ENCODE measurements around the gene FBXW11. TPM values are rescaled to one million over a fixed set of nuclear protein-coding genes. Genes with fewer than 3 reads are reported as not detected.
"Not testable (repeated sequence)": the region's sequence is repeated elsewhere in the genome, so short reads cannot be mapped to it uniquely, and the experiment has no call there.

Gene FBXW11
- polyA plus RNA-seq, 2 of the 4 experiments (the other 2 are of a cell fraction): 39.3 to 80.2 TPM

DNA sequence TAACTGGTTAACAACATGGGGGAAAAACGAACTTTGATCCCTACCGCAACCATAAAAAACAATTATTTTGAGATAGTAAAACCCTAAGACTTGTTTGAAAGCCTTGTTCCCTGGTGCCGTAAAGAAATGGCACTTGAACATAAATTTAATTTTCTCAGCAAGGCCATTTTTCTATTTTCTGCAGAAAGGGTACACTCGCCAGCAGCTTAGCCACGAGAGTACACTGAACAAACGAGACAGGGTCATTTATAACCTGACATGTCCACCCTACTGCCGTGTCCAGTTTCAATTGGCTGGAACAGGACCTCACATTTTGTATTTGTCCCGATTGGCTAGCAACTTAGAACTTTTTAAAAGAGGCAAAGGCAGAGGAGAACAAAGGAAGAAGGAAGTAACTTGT, 26.8 kb downstream of the FBXW11 start:
- ATAC-seq (no peak), FAIRE-seq (no peak), DNase-seq (ENCODE audit: low read depth in 1 of 2, low spot score in 1 of 2) (no peak)
- Histone ChIP-seq H3K4me3 (no peak overlapping the region), H3K27ac (no peak overlapping the region), H3K4me1 (peaks cover 18% of the 10 kb centered on the region), H3K9me3 (peaks cover 17% of the 10 kb centered on the region), H3K4me2 (no peak overlapping the region)
- POLR2A ChIA-PET: no interaction called here
- CTCF ChIA-PET: no interaction called here
- WGBS (ENCODE audit: missing lambda C conversion rate): 91% methylated on average over 8 of the region's 8 CpGs
- no peak for TF ChIP-seq ELK1 (IDR thresholded peaks at IDR 0.05; ENCODE audit: low read depth, low read length)
- TF ChIP-seq KDM1A (IDR thresholded peaks at IDR 0.05; ENCODE audit: low read depth): peak; percentile 44; the same call in 1 of the 2 replicates

DNA sequence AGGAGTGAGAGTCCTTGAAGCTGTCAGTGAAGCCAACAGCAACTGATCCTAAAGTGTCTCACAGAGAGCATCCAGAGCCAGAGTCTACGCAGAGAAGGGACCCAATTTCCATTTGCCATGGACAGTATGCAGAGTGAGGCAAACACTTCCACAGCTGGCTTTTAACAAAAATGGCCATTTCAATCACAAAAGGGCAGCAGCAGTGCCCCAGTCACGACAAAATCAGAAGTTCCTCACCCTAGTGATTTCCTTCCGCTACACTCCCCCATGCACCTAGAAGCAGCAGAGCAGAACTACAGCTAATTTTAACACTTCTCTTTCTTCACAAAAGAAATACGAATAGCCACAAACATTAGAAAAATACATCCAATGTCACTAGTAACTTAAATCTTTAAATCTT, 27.9 kb downstream of the FBXW11 start:
- Histone ChIP-seq H3K9me3 (peaks cover 17% of the 10 kb centered on the region), H3K4me2 (no peak overlapping the region), H3K4me3 (no peak overlapping the region), H3K4me1 (peaks cover 15% of the 10 kb centered on the region), H3K27ac (no peak overlapping the region)
- ATAC-seq: no peak
- CTCF ChIA-PET: interaction anchor here (0.9 to 1.1 kb wide), 2 partner anchors 66 to 210 kb away, joined by 3 to 4 read pairs; no protein-coding TSS in a partner anchor
- 97% methylated on average over 4 of the region's 4 CpGs for WGBS (ENCODE audit: missing lambda C conversion rate)
- POLR2A ChIA-PET: no interaction called here
- no peak for DNase-seq (ENCODE audit: low read depth in 1 of 2, low spot score in 1 of 2)
- FAIRE-seq: no peak
- TF ChIP-seq KDM1A (IDR thresholded peaks at IDR 0.05; ENCODE audit: low read depth): no peak
- no peak for TF ChIP-seq CHD4 (IDR thresholded peaks at IDR 0.05; ENCODE audit: borderline replicate concordance)

GRCh38 chr5:171978016-171978415, 28.4 kb downstream of the FBXW11 start:
- Histone ChIP-seq H3K4me2 (no peak overlapping the region), H3K4me1 (peaks cover 15% of the 10 kb centered on the region), H3K27ac (no peak overlapping the region), H3K4me3 (no peak overlapping the region), H3K9me3 (peaks cover 17% of the 10 kb centered on the region)
- POLR2A ChIA-PET: no interaction called here
- WGBS (ENCODE audit: missing lambda C conversion rate): 95% methylated on average over 1 of the region's 1 CpG
- no peak for FAIRE-seq
- no peak for ATAC-seq
- DNase-seq (ENCODE audit: low read depth in 1 of 2, low spot score in 1 of 2): no peak
- TF ChIP-seq RNF2 (IDR thresholded peaks at IDR 0.05; ENCODE audit: borderline replicate concordance, low read depth) (no peak), BCL3 (IDR thresholded peaks at IDR 0.05) (no peak), KDM1A (IDR thresholded peaks at IDR 0.05; ENCODE audit: low read depth) (no peak), PBX3 (IDR thresholded peaks at IDR 0.05) (no peak), EP300 (IDR thresholded peaks at IDR 0.05) (no peak), E2F6 (IDR thresholded peaks at IDR 0.05; ENCODE audit: borderline replicate concordance, low read depth) (no peak), KDM5A (IDR thresholded peaks at IDR 0.05) (no peak), HOXB13 (CRISPR knock-in tag; IDR thresholded peaks at IDR 0.05; ENCODE audit: low read depth) (no peak)
- TF ChIP-seq, protein P1, sequence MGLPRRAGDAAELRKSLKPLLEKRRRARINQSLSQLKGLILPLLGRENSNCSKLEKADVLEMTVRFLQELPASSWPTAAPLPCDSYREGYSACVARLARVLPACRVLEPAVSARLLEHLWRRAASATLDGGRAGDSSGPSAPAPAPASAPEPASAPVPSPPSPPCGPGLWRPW (IDR thresholded peaks at IDR 0.05): no peak
- TF ChIP-seq, protein P2, sequence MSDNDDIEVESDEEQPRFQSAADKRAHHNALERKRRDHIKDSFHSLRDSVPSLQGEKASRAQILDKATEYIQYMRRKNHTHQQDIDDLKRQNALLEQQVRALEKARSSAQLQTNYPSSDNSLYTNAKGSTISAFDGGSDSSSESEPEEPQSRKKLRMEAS (IDR thresholded peaks at IDR 0.05): no peak
- CTCF ChIA-PET: interaction anchor here (0.9 to 1.1 kb wide), 2 partner anchors 66 to 211 kb away, joined by 3 to 4 read pairs; no protein-coding TSS in a partner anchor

DNA sequence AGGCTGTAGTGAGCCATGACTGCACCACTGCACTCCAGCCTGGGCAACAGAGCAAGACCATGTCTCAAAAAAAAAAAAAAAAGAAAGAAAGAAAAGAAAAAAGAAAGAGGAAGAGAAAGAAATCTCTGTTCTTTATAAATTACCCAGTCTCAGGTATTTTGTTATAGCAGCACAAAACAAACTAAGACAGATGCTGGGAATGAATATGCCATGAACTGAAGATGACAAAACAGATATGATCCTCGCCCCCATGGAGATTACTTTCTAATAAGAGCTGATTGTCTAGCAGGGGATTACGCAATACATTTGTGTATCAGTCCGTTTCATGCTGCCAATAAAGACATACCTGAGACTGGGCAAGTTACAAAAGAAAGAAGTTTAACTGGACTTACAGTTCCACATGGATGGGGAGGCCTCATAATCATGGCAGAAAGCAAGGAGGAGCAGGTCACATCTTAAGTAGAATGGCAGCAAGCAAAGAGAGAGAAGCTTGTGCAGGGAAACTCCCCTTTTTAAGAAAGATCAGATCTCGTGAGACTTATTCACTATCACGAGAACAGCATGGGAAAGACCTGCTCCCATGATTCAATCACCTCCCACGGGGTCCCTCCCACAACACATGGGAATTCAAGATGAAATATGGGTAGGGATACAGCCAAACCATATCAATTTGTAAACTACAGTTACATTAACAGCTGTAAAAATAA, 29.0 kb downstream of the FBXW11 start:
- ATAC-seq; POLR2A ChIA-PET; DNase-seq (ENCODE audit: low read depth in 1 of 2, low spot score in 1 of 2); H3K4me3 ChIP-seq; FAIRE-seq; H3K4me2 ChIP-seq; H3K27ac ChIP-seq: not testable (repeated sequence)
- peak; percentile 75 to 86; a peak in 3 of 4 replicates for TF ChIP-seq CEBPB (IDR thresholded peaks at IDR 0.05)
- CTCF ChIA-PET: interaction anchor here (0.9 kb wide), 1 partner anchor 65 kb away, joined by 4 read pairs; no protein-coding TSS in a partner anchor
- Histone ChIP-seq H3K4me1 (peaks cover 15% of the 10 kb centered on the region), H3K9me3 (peaks cover 17% of the 10 kb centered on the region)
- 79% methylated on average over 6 of the region's 6 CpGs for WGBS (ENCODE audit: missing lambda C conversion rate)
